HepG2 (cell line): Measurements from ENCODE around the gene CCDC74B. TPM values are rescaled to one million over a fixed set of nuclear protein-coding genes. Genes with fewer than 3 reads are reported as not detected.
"Not testable (repeated sequence)": the region's sequence is repeated elsewhere in the genome, so short reads cannot be mapped to it uniquely, and the experiment has no call there.

Source experiments
- ATAC-seq: fragments of 200-7000 bp; cut with Tn5 transposase; 3 replicates; pipeline ENCODE4 v1.9.1; 2020; ENCODE audit warnings: mild to moderate bottlenecking, moderate library complexity
- BruUV-seq: library from RNA; stranded (reverse); fragments of 400-500 nt; replicated peaks from 2 replicates; lab custom pipeline; 2021; lab: Mats Ljungman, UMichigan
- CTCF ChIA-PET: fragments of 300-600 bp; formaldehyde crosslinking; extraction: SDS; loops from one replicate; lab custom pipeline; 2021; ENCODE audit warnings: low total read pairs, inconsistent platforms, low intra/inter-chr PET ratio; lab: Yijun Ruan, JAX
- POLR2A ChIA-PET: fragments of 350-600 bp; sonication (Branson Sonifier 250); formaldehyde crosslinking; loops from one replicate; lab custom pipeline; 2020; ENCODE audit warnings: antibody characterized with exemption, inconsistent platforms; lab: Yijun Ruan, JAX
- DNase-seq: peaks from one replicate; pipeline ENCODE4 v3.0.0-alpha.2; 2015; ENCODE audit warnings: low spot score
- FAIRE-seq: peaks from 3 replicates; lab custom pipeline; 2011; peaks lifted over from hg19 to GRCh38; lab: Jason Lieb, UNC
- H2AFZ ChIP-seq: one replicate; pipeline ENCODE4 v1.6.1; 2011; ENCODE audit warnings: low read length, inconsistent platforms
- H3K27ac ChIP-seq: fragments of 300-600 bp; 3 replicates; pipeline ENCODE4 v1.8.0; 2011; ENCODE audit warnings: mixed run types, mild to moderate bottlenecking, mixed read lengths, low read length, inconsistent platforms; ENCODE audit not compliant: insufficient read depth; ENCODE audit errors: extremely low read length
- H3K27me3 ChIP-seq, 2 experiments: fragments of 200-600 bp in 1 of 2; 2 replicates in 1 of 2; 3 replicates in 1 of 2; pipeline versions ENCODE4 v1.6.0 to v1.8.0; 2011; ENCODE audit warnings: low read length in 2 of 2, mild to moderate bottlenecking in 2 of 2, moderate library complexity in 2 of 2, inconsistent platforms in 1 of 2; ENCODE audit not compliant: insufficient read depth in 2 of 2, control insufficient read depth in 1 of 2
- H3K36me3 ChIP-seq, 2 experiments: fragments of 200-600 bp in 1 of 2; replicated peaks in 1 of 2; 2 replicates in 1 of 2; 3 replicates in 1 of 2; pipeline versions ENCODE4 v1.5.1 to v1.8.0; 2011; ENCODE audit warnings: low read length in 2 of 2, inconsistent platforms in 1 of 2; ENCODE audit not compliant: insufficient read depth in 2 of 2, control insufficient read depth in 1 of 2
- H3K4me1 ChIP-seq: 2 replicates; pipeline ENCODE4 v1.5.1; 2012; ENCODE audit warnings: low read length, inconsistent platforms; ENCODE audit not compliant: insufficient read depth
- H3K4me2 ChIP-seq: 2 replicates; pipeline ENCODE4 v1.6.0; 2011; ENCODE audit warnings: low read depth, low read length, inconsistent platforms
- H3K4me3 ChIP-seq, 3 experiments: fragments of 200-600 bp in 1 of 3; sonication (generic), shearing (Covaris generic) in 1 of 3; replicated peaks in 1 of 3; 2 replicates each; pipeline ENCODE4 v1.5.1; 2011 to 2016; ENCODE audit warnings: low read length in 3 of 3, inconsistent platforms in 2 of 3, low read depth in 2 of 3, mild to moderate bottlenecking in 2 of 3, control low read depth in 1 of 3, mixed read lengths in 1 of 3; ENCODE audit not compliant: insufficient read depth in 1 of 3
- H3K79me2 ChIP-seq: one replicate; pipeline ENCODE4 v1.6.1; 2011; ENCODE audit warnings: low read length, inconsistent platforms; ENCODE audit not compliant: insufficient read depth
- H3K9ac ChIP-seq: 2 replicates; pipeline ENCODE4 v1.6.0; 2011; ENCODE audit warnings: mild to moderate bottlenecking, low read depth, low read length, inconsistent platforms; ENCODE audit not compliant: insufficient read depth
- H3K9me3 ChIP-seq: 2 replicates; pipeline ENCODE4 v1.5.1; 2012; ENCODE audit warnings: mild to moderate bottlenecking, low read length
- H4K20me1 ChIP-seq: 2 replicates; pipeline ENCODE4 v1.6.0; 2011; ENCODE audit warnings: inconsistent platforms, mild to moderate bottlenecking, low read length, moderate library complexity; ENCODE audit not compliant: insufficient read depth
- EZH2 ChIP-seq: conservative IDR thresholded peaks from 2 replicates; pipeline ENCODE4 v1.6.1; 2012; ENCODE audit warnings: mild to moderate bottlenecking, low read depth, low read length, moderate library complexity
- GATAD1 ChIP-seq: IDR thresholded peaks from 2 replicates; pipeline ENCODE4 v1.6.1; 2016; ENCODE audit warnings: missing genetic modification reagents, missing compliant biosample characterization
- IKZF5 ChIP-seq: IDR thresholded peaks from 2 replicates; pipeline ENCODE4 v1.6.1; 2018; ENCODE audit warnings: missing genetic modification reagents, mild to moderate bottlenecking, missing compliant biosample characterization
- KMT2B ChIP-seq: IDR thresholded peaks from 2 replicates; pipeline ENCODE4 v1.6.1; 2016; ENCODE audit warnings: missing genetic modification reagents, missing compliant biosample characterization
- MTA3 ChIP-seq: sonication (generic); formaldehyde crosslinking; IDR thresholded peaks from 2 replicates; pipeline ENCODE4 v1.4.0; 2020; ENCODE audit warnings: missing genetic modification reagents
- RXRB ChIP-seq: IDR thresholded peaks from 2 replicates; pipeline ENCODE4 v1.6.1; 2016; ENCODE audit warnings: borderline replicate concordance, missing genetic modification reagents, missing compliant biosample characterization
- TFDP1 ChIP-seq: IDR thresholded peaks from 2 replicates; pipeline ENCODE4 v1.6.1; 2016; ENCODE audit warnings: missing compliant biosample characterization, missing genetic modification reagents, borderline replicate concordance
- ZNF281 ChIP-seq: sonication (generic); formaldehyde crosslinking; IDR thresholded peaks from 2 replicates; pipeline ENCODE4 v1.4.0; 2020; ENCODE audit warnings: missing genetic modification reagents, borderline replicate concordance
- WGBS: methylation state at CpG from one replicate; pipeline ENCODE4 v1.1.6; 2017; ENCODE audit warnings: low lambda C conversion rate; 5-methylcytosine and 5-hydroxymethylcytosine counted together
- in situ Hi-C: cut with HindIII; loops from 2 replicates; pipeline ENCODE4 v1.10.0; 2017; ENCODE audit warnings: low pct_unique_long_range_greater_than_20kb; ENCODE audit not compliant: extremely low pct_ligation_motif_present
- intact Hi-C: fragments of 100-400 bp; cut with micrococcal nuclease; formaldehyde crosslinking; loops from one replicate; pipeline ENCODE4 v1.10.0; 2022; ENCODE audit not compliant: unreplicated experiment
- polyA plus RNA-seq, 8 experiments: library from polyadenylated mRNA; depleted of rRNA in 3 of 8; stranded (reverse) in 7 of 8; unstranded in 1 of 8; fragments of >200 nt; fragmentation: Illumina TruSeq in 4 of 8; extraction: Trizol in 4 of 8; gene quantifications; 2 replicates each; pipeline versions ENCODE4 v1.2.1 to v1.2.3, GENCODE V29; 2011 to 2016; ENCODE audit warnings: low read depth in 4 of 8, missing spikeins in 1 of 8, mixed read lengths in 1 of 8; ENCODE audit not compliant: insufficient read depth in 1 of 8
- total RNA-seq, 5 experiments: library from RNA; depleted of rRNA; stranded (reverse); fragments of >200 nt; fragmentation: Illumina TruSeq; extraction: Trizol; gene quantifications; 2 replicates each; pipeline ENCODE4 v1.2.3, GENCODE V29; 2016; ENCODE audit warnings: low read depth in 1 of 5

The CCDC74B gene
- total and polyA plus RNA-seq, 2 of the 13 experiments (the other 11 are each of a cell fraction or from before 2014, with no cell fraction given) = 0.07 to 0.11 TPM

GRCh38 chr2:130135692-130136541 is 9.0 kb downstream of the CCDC74B start:
- ChIA-PET POLR2A (no interaction called here), CTCF (no interaction called here)
- Histone ChIP-seq H3K36me3 (no peaks in the 10 kb centered on the region), H3K9ac (no peak overlapping the region), H3K27me3 (no peaks in the 10 kb centered on the region; a peak in 1 of 5 replicates), H3K9me3 (no peaks in the 10 kb centered on the region), H3K4me2 (no peak overlapping the region), H4K20me1 (no peaks in the 10 kb centered on the region), H3K4me3 (no peak overlapping the region), H3K4me1 (no peaks in the 10 kb centered on the region), H3K79me2 (no peaks in the 10 kb centered on the region), H3K27ac (no peak overlapping the region), H2AFZ (no peak overlapping the region)
- TF ChIP-seq MTA3 (CRISPR knock-in tag) (no peak), EZH2 (no peak), KMT2B (CRISPR knock-in tag) (no peak), IKZF5 (CRISPR knock-in tag) (no peak)
- DNase-seq (no peak), ATAC-seq (no peak), FAIRE-seq (no peak)
- BruUV-seq = no TSS peak
- WGBS = 65% methylated on average over 6 of the region's 15 CpGs
- intact Hi-C loops = no loop called here
- in situ Hi-C loops = no loop called here

- H3K79me2 ChIP-seq, H3K27ac ChIP-seq, H3K9me3 ChIP-seq, H2AFZ ChIP-seq, BruUV-seq, in situ Hi-C loops, H3K27me3 ChIP-seq, CTCF ChIA-PET, intact Hi-C loops, H3K4me1 ChIP-seq, H4K20me1 ChIP-seq, H3K36me3 ChIP-seq: not testable (repeated sequence)
- peak within 1 kb of the TSS; percentile 30 to 66 (median 56); a peak in 5 of 6 replicates for H3K4me3 ChIP-seq
- POLR2A ChIA-PET = interaction anchor here (0.7 kb wide), 1 partner anchor 1080 kb away, joined by 11 read pairs; the partner anchor contains the start of gene POTEE
- peak within 1 kb of the TSS; percentile 73 for H3K4me2 ChIP-seq
- peak; percentile 76 for DNase-seq
- WGBS = 72% methylated on average over 20 of the region's 29 CpGs
- ATAC-seq = peak; percentile 88
- peak within 1 kb of the TSS; percentile 54; the same call in 1 of the 2 replicates for H3K9ac ChIP-seq
- FAIRE-seq = peak; percentile 76
- TF ChIP-seq RXRB (CRISPR knock-in tag) (peak; percentile 54), ZNF281 (CRISPR knock-in tag) (0 out of 2 replicates have a peak, but pooled peaks have one; percentile 13), GATAD1 (CRISPR knock-in tag) (peak; percentile 70), TFDP1 (CRISPR knock-in tag) (peak; percentile 42; the same call in 1 of the 2 replicates)
Measured at GRCh38 chr2:130129120-130129829, 15.6 kb downstream of the CCDC74B start, which contains the start of gene POTEF. Gene POTEF, minus strand, starts transcription at chr2:130129222. Its CDS starts 8,707 bp downstream, at chr2:130120515.
